ENCODE results near the gene ATP2B3. TPM values are rescaled to one million over a fixed set of nuclear protein-coding genes. Genes with fewer than 3 reads are reported as not detected.

ATP2B3 gene
- total and polyA plus RNA-seq, 2 experiments from 2014 or later: 0.17 TPM; not detected in 1

GRCh38 chrX:153609917-153610835 is 92.7 kb downstream of the ATP2B3 start (continued):
- TF ChIP-seq EZH2 (IDR thresholded peaks at IDR 0.05; ENCODE audit: low read depth, unreplicated experiment) (no peak), EZH2phosphoT487 (IDR thresholded peaks at IDR 0.05; ENCODE audit: unreplicated experiment) (no peak), ZNF331 (CRISPR knock-in tag; IDR thresholded peaks at IDR 0.05; ENCODE audit: low read depth) (no peak), ZNF462 (CRISPR knock-in tag; IDR thresholded peaks at IDR 0.05) (no peak), POLR2AphosphoS5 (IDR thresholded peaks at IDR 0.05; ENCODE audit: low read depth) (no peak)

- peak overlapping the region; percentile 73; the same call in 1 of the 2 replicates for H3K4me2 ChIP-seq
- H3K36me3 Mint-ChIP-seq (ENCODE audit: low read depth): no peaks in the 10 kb centered on the region
- peaks cover 18% of the 10 kb centered on the region for H3K27me3 ChIP-seq (ENCODE audit: insufficient read depth)
- H3F3A ChIP-seq (replicated peaks; ENCODE audit: low read depth): no peaks in the 10 kb centered on the region
- no peak overlapping the region for H3K27ac Mint-ChIP-seq
- ATAC-seq (peak; percentile 17), DNase-seq (ENCODE audit: low spot score) (peak; percentile 2)
- H3K79me2 ChIP-seq (replicated peaks; ENCODE audit: insufficient read depth): no peaks in the 10 kb centered on the region
- H3K4me1 ChIP-seq (ENCODE audit: insufficient read depth): no peaks in the 10 kb centered on the region
- peaks cover 8% of the 10 kb centered on the region for H3K27me3 Mint-ChIP-seq (ENCODE audit: insufficient read depth, low read depth, poor library complexity)
- H3K4me3 ChIP-seq: peak overlapping the region; percentile 51; the same call in 1 of the 2 replicates
- H3K9me2 ChIP-seq (ENCODE audit: insufficient read depth): no peaks in the 10 kb centered on the region
- peak overlapping the region; percentile 66; the same call in 2 of the 3 replicates for H3K4me3 Mint-ChIP-seq
- H2AFZ ChIP-seq: peak overlapping the region; percentile 74; the same call in 1 of the 2 replicates
- no peaks in the 10 kb centered on the region for H4K20me1 ChIP-seq (replicated peaks; ENCODE audit: insufficient read depth)
- H3K27ac ChIP-seq (ENCODE audit: low read depth): no peak overlapping the region
- no peak for TF ChIP-seq STAT1 (IDR thresholded peaks at IDR 0.05; ENCODE audit: unreplicated experiment)
- no peak for TF ChIP-seq EZH2 (IDR thresholded peaks at IDR 0.05; ENCODE audit: low read depth, unreplicated experiment)
- no peak for TF ChIP-seq NANOG (IDR thresholded peaks at IDR 0.05; ENCODE audit: borderline replicate concordance)
- no peak for TF ChIP-seq ZNF462 (CRISPR knock-in tag; IDR thresholded peaks at IDR 0.05)
- H3K36me3 ChIP-seq (ENCODE audit: insufficient read depth): no peaks in the 10 kb centered on the region
- no peaks in the 10 kb centered on the region for H3K4me1 Mint-ChIP-seq
- no peaks in the 10 kb centered on the region for H3K9me3 Mint-ChIP-seq
Measured at GRCh38 chrX:153610836-153611213, 93.4 kb downstream of the ATP2B3 start.

Measured in GM23338 (cell line).